Nephron progenitor cell (in vitro differentiated cells): Measurements from ENCODE around the gene RNF157.

Experiments
- DNase-seq: peaks from one replicate; pipeline ENCODE4 v3.0.0; 2021
- H3K27ac Mint-ChIP-seq: 2 replicates; pipeline ENCODE4 v1.8.0; 2021; ENCODE audit warnings: mild to moderate bottlenecking, moderate library complexity, mixed read lengths
- H3K27me3 Mint-ChIP-seq: 2 replicates; pipeline ENCODE4 v1.8.0; 2021; ENCODE audit warnings: mild to moderate bottlenecking, low read depth, mixed read lengths; ENCODE audit not compliant: poor library complexity
- H3K36me3 Mint-ChIP-seq: 2 replicates; pipeline ENCODE4 v1.8.0; 2021; ENCODE audit warnings: low read depth, mixed read lengths
- H3K4me1 Mint-ChIP-seq: 2 replicates; pipeline ENCODE4 v1.8.0; 2021; ENCODE audit warnings: mixed read lengths
- H3K4me3 Mint-ChIP-seq: 2 replicates; pipeline ENCODE4 v1.8.0; 2021; ENCODE audit warnings: mild to moderate bottlenecking, moderate library complexity, mixed read lengths
- H3K9me3 Mint-ChIP-seq: 2 replicates; pipeline ENCODE4 v1.8.0; 2021; ENCODE audit warnings: mild to moderate bottlenecking, moderate library complexity, mixed read lengths
- TF ChIP-seq, protein P1 (sequence below): fragments of 200-600 bp; sonication (generic); IDR thresholded peaks from 2 replicates; pipeline ENCODE4 v1.5.0; 2021; ENCODE audit warnings: antibody characterized with exemption

The RNF157 gene

DNA sequence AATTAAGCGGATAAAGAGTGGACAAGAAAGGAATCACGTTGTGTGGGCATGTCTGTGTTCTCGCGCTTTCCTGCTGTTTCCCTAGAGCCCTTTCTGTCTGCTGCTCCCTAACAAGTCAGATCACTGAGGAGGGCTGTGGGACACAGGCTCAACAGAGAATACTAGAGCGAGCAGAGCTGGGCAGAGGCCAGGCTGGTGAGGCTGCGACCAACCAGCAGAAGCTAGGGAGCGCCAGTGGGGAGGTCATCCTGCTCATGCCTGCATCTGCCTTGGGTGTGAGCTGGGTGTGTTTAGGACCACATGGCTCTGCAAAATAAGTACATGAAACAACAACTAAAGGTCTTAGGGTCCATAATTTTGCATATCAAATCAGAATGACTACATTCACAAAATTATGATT is 87.7 kb downstream of the RNF157 start:
- Mint-ChIP-seq H3K27ac (no peak overlapping the region), H3K36me3 (peaks cover 5% of the 10 kb centered on the region), H3K4me3 (no peak overlapping the region), H3K9me3 (no peaks in the 10 kb centered on the region), H3K4me1 (peaks cover 28% of the 10 kb centered on the region), H3K27me3 (peaks cover 9% of the 10 kb centered on the region)
- DNase-seq, result no peak
- TF ChIP-seq, protein P1, sequence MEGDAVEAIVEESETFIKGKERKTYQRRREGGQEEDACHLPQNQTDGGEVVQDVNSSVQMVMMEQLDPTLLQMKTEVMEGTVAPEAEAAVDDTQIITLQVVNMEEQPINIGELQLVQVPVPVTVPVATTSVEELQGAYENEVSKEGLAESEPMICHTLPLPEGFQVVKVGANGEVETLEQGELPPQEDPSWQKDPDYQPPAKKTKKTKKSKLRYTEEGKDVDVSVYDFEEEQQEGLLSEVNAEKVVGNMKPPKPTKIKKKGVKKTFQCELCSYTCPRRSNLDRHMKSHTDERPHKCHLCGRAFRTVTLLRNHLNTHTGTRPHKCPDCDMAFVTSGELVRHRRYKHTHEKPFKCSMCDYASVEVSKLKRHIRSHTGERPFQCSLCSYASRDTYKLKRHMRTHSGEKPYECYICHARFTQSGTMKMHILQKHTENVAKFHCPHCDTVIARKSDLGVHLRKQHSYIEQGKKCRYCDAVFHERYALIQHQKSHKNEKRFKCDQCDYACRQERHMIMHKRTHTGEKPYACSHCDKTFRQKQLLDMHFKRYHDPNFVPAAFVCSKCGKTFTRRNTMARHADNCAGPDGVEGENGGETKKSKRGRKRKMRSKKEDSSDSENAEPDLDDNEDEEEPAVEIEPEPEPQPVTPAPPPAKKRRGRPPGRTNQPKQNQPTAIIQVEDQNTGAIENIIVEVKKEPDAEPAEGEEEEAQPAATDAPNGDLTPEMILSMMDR, result no peak

- Mint-ChIP-seq H3K27me3 (peaks cover 12% of the 10 kb centered on the region), H3K27ac (no peak overlapping the region), H3K4me1 (peaks cover 22% of the 10 kb centered on the region), H3K36me3 (no peaks in the 10 kb centered on the region), H3K4me3 (no peak overlapping the region), H3K9me3 (no peaks in the 10 kb centered on the region)
- DNase-seq, result no peak
- TF ChIP-seq, protein P1, result no peak
Measured at GRCh38 chr17:76151896-76152454, 88.3 kb downstream of the RNF157 start.

GRCh38 chr17:76150712-76151622 is 89.3 kb downstream of the RNF157 start:
- TF ChIP-seq, protein P1, result no peak
- Mint-ChIP-seq H3K4me3 (no peak overlapping the region), H3K4me1 (peaks cover 14% of the 10 kb centered on the region), H3K27ac (no peak overlapping the region), H3K36me3 (no peaks in the 10 kb centered on the region), H3K9me3 (no peaks in the 10 kb centered on the region), H3K27me3 (peaks cover 16% of the 10 kb centered on the region)
- no peak for DNase-seq

- TF ChIP-seq, protein P1, result no peak
- Mint-ChIP-seq H3K36me3 (no peaks in the 10 kb centered on the region), H3K27me3 (peaks cover 29% of the 10 kb centered on the region), H3K4me3 (no peak overlapping the region), H3K9me3 (no peaks in the 10 kb centered on the region), H3K27ac (peak overlapping the region; percentile 54), H3K4me1 (peaks cover 25% of the 10 kb centered on the region)
- DNase-seq, result no peak
Measured at GRCh38 chr17:76149214-76149613, 91.1 kb downstream of the RNF157 start.

DNA sequence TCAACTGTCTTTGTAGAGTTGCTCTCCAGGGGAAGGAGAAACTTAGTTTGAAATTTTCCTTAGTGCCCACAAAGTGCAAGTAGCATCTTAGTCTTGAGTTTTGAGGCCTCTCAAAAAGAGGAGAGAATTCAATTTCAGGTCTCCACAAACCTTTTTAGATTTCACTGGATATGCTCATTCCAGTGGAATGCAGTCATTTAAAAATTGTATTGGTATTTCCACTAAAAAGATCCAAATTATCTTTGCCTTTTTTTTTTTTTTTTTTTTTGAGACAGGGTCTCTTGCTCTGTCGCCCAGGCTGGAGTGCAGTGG is 92.3 kb downstream of the RNF157 start:
- Mint-ChIP-seq H3K27ac (no peak overlapping the region), H3K9me3 (no peaks in the 10 kb centered on the region), H3K27me3 (peaks cover 40% of the 10 kb centered on the region), H3K4me3 (no peak overlapping the region), H3K36me3 (no peaks in the 10 kb centered on the region), H3K4me1 (peaks cover 31% of the 10 kb centered on the region)
- TF ChIP-seq, protein P1, result no peak
- DNase-seq, result no peak
